Measurements from ENCODE around the gene LAMB2.

Gene LAMB2

DNA sequence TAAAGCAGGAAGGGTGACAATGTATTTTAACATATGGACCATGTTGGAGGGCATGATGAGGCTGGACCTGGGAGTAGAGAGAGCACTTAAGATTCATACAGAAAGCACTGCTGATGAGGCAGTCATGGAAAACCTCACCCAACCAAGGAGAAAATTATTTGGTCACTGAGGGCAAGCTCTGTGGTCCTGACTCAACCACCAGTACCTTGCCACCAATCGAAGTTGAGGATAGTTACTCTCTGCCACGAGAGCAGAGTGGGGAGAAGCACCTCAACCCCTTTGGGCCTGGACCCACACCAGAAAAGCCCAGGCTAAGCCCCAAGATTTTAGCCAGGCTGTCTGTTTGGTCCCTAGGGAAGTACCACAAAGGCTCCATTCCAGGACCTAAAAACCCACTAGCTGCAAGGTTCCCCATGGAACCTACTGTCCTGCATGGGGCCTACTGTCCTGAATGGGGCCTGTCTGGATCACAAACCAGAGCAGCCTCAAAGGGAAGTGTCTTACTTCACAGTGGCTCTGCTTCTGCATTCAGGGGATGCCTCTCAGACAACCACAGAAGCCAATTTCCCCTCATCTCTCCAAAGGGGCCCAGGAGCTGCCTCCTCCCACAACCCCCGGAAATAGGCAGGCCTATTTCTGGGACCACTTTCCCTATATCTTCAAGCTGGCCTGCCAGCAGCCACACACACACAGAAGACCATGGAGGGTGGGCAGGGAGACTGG lies 29.1 kb upstream of the LAMB2 start:
- DNase-seq (ENCODE audit: low read depth in 2 of 2), result no peak

DNA sequence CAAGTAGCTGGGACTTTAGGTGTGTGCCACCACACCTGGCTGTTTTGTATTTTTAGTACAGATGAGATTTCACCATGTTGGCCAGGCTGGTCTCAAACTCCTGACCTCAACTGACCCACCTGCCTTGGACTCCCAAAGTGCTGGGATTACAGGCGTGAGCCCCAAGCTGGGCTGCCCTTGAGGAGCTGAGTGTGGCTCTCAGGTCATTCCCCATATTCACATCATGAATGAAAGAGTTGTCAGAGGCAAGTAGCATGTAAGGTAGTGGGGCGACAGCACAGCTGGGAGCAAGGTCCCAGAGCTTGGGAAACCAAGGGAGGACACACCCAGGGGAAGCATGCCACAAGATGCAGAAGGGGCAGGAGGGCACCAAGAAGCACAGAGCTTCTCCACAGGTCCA lies 28.3 kb upstream of the LAMB2 start:
- DNase-seq (ENCODE audit: low read depth in 2 of 2), result no peak

DNA sequence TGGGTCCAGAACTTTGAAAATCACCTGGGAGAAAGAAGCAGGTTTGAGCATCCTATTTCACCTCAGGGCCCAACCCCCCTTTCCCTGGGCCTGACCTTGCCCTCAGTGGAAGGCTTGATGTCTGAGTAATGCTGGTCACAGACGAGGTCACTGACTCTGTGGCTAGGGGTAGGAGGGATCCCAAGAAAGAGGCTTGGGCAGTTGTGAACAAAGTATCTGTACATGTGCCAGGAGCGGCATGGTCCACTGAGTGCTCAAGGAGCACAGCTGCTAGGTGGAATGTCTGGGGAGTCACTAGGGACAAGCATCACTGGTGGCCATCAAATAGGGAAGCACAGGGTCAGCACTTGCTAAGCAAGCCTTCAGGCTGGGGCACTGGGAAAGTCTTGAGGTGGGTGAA lies 25.9 kb upstream of the LAMB2 start:
- DNase-seq (ENCODE audit: low read depth in 2 of 2), result no peak

DNA sequence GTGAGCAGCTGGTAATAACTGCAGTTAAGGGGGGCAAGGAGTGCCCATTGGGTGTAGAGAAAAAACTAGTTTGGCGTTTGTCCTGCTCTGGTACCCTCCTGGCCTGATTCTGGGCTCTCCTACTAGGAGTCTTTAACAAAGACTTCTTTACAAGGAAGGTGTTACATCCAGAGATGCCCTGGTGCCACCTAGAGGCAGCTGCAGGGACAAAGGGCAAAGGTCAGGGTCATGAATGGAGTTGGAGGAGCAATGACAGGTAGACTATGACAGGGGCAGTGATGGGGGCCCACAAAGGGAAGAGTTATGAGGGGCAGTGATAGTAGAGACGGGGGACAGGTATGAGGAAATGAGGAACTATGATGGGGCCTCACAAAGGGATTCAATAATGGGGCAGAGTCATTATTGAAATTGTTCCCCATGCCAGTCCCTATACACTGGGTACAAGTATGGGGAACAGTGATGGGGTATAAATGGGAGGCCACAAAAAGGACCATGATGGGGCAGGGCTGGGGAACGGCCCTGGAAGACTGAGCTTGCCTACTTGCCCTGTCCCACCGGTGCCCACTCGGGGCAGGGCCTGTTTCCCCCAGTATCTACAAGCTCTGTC lies 25.4 kb upstream of the LAMB2 start:
- DNase-seq (ENCODE audit: low read depth in 2 of 2), result no peak

- no peak for DNase-seq (ENCODE audit: low read depth in 2 of 2)
Observed at GRCh38 chr3:49157289-49157688, 24.4 kb upstream of the LAMB2 start.

- DNase-seq (ENCODE audit: low read depth in 2 of 2), result no peak
Observed at GRCh38 chr3:49153349-49153912, 20.6 kb upstream of the LAMB2 start.

- no peak for DNase-seq (ENCODE audit: low read depth in 2 of 2)
Observed at GRCh38 chr3:49151610-49152009, 18.8 kb upstream of the LAMB2 start.

- DNase-seq (ENCODE audit: low read depth in 2 of 2), result no peak
Observed at GRCh38 chr3:49148159-49148558, 15.3 kb upstream of the LAMB2 start.

DNA sequence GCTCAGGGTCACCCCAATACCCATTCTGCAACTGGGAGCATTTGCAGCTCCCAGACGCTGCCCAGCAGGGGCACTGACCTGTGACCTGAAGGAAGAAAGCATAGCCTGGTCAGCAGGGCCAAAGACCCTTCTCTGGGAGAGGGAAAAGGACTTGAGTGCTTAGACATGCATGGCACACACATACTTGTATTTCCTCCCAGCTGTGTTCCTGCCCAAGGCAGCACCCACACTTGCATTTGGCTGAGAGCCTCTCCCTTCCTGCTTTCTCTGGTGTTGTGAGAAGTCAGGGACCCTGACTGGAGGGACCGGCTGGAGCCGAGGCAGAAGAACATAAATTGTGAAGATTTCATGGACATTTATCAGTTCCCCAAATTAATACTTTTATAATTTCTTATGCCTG lies 7.2 kb upstream of the LAMB2 start:
- no peak for DNase-seq (ENCODE audit: low read depth in 2 of 2)

DNA sequence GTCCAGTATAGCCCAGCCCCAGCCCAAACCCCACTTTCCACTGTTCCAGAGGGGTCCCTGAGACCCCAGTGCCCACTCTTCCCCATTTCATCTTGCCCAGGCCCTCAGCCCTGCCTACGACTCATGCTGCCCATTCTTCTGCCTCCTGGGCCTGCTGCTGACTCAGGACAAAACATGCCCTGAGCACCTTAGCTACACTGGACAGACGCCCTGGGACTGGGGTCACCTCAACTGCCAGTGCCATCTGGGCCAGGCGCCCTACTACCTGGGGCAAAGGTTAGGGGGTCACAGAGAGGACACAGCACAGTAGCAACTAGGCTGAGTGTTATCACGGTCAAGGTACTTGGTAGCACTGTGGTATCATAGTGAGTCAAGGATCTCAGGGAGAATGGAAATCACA lies 2.6 kb upstream of the LAMB2 start:
- no peak for DNase-seq (ENCODE audit: low read depth in 2 of 2)

GRCh38 chr3:49134471-49135265 lies 1.8 kb upstream of the LAMB2 start:
- DNase-seq (ENCODE audit: low read depth in 2 of 2), result no peak

DNA sequence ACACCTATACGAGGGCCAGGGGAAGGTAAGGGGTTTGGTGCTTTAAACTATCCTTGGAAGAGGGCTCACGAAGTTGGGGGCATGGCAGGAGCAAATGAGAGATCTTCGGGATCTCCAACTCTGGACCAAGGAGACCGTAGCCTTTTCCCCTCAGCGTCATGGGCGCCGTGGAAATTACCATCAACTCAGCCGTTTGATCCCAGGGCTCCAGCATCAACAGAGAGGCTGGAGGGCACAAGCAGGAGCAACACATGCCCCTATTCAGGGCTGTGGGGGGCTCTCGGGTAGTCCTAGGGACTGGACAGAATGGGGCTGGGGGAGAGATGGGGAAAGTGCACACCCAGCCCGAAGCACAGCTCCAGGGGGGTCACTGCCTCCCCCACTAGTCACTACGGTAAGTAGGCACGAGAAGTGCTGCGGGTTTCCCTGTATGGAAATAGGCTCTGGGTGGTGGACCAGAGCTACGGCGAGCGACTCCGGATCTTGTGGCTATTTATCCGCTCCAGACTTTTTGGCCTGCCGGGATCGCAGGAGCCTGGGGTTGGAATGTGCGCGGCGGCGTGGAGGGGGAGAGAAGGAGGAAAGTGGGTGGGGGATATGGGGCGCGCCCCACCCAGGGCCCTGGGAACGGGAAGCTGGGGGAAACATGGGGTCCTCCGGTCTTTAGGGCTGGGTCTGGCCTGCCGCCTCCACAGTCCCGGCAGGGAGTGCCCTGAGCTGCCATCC lies 539 bp upstream of the LAMB2 start:
- DNase-seq (ENCODE audit: low read depth in 2 of 2), result peak; percentile 81 to 87

DNA sequence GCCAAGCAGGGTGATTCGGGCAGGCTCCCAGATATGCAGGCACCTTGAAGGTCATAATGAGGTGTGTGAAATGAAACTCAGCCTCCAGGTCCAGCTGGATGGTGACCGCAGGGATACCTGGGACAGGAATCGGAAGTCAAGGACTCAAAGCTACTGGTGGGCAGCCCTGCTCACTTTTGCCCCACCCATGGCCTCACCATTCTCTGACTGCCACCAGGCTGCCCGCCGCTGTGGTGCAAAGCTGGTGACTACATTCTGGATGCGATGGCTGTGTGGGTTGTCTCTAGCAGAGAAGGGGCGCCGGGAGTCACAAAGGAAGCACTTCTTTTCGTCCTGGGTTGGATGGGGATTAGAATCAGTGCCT lies 795 bp downstream of the LAMB2 start:
- no peak for DNase-seq (ENCODE audit: low read depth in 2 of 2)

DNA sequence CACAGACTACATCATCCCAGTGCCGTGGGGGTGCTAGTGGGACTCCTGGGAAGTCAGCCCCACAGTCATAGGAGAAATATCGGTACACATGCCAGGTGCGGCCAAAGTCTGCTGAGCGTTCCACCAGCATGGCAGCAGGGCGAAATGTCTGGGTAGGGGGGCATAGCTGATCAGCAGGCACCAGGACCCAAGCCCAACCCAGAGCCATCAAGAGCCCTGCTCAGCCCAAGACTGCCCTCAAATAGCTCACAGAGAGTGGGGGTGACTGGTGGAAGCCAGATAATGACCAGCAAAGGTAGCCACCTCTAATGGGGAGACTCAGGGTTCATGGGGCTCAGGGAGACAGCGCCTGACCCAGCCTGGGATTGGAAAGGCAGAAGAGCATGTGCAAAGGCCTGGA lies 1.3 kb downstream of the LAMB2 start:
- DNase-seq (ENCODE audit: low read depth in 2 of 2), result no peak

DNA sequence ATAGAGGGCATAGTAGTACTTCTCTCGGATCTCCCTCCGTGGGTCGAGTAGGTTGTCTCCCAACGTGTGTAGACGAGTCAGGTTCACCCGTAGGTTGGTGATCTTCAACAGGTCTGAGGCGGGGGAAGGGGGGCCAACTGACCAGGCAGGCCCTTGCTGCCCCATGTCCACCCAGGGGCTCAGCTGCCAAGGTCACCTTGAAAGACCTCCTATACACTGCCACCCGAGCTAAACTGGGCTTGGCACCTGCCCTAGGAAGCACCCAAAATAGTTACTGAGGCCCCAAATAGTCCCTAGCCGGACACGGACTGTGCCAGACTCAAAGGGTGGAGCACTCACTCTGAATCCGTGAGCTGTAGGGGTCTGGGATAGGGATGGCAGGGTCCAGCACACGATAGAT lies 1.8 kb downstream of the LAMB2 start:
- DNase-seq (ENCODE audit: low read depth in 2 of 2), result no peak

DNA sequence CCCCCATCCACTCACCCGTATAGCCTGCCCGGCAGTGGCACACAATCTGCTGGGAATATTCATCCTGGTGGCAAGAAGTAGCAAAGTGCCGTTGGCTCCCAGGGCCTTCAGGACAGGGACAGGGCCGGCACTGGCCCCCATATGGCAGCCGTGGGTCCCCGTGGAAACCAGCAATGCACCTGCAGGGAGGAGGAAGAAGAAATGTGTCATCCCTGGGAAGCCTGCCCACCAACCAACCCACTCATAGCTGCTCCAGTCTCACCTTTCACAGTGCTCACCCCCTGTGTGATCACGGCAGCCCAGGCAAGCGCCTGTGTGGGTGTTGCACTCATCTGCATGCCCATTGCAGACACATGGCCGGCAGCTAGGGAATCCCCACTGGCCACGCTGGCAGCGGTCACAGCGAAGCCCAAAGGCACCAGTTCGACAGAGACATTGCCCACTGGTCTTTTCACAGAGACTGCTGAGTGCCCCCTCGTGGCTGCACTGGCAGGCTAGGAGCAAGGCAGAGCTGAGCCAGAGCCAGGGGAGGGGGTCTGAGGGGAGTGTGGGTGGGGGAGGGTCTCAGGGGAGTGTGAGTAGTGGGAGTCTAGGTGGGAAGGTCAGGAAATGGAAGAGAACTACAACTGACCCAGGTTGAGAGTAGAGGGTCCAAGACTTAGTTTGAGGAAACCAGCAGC lies 7.7 kb downstream of the LAMB2 start:
- DNase-seq (ENCODE audit: low read depth in 2 of 2), result no peak

DNA sequence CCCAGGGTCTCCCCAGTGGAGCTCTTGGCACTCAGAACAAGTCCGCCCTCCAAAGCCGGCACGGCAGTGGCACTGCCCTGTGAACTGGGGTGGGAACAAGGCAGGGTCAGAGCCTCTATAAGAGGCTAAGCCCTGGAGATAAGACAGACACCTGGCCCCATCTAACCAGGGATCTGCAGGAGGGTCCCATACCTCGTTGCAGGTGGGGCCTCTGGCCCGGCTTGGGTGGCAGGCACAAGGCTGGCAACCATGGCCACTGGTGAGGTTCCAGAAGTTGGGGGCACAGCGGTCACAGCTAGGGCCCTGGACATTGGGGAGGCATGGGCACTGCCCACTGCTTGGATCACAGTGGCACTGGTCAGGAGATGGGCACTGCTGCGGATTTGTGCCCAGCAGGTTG lies 8.6 kb downstream of the LAMB2 start:
- DNase-seq (ENCODE audit: low read depth in 2 of 2), result no peak

DNA sequence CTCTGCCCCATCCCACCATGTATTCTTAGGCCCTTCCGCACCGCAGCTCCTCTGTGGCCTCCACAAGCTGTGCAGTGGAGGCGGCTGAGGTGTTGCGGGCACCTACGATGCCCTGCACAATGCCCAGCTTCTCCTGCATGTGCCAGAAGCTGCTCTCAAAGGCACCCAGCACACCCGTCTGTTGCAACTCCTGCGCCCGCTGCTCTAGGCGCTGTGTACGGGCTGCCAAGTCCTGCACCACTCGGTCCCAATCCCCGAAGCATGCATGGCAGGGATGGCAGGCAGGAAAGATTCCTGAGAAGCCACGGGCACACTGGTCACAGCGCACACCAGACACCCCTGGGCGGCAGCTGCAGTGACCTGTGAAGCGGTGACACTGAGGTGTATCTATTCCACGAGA lies 9.2 kb downstream of the LAMB2 start:
- no peak for DNase-seq (ENCODE audit: low read depth in 2 of 2)

GRCh38 chr3:49122886-49123545 lies 9.8 kb downstream of the LAMB2 start:
- no peak for DNase-seq (ENCODE audit: low read depth in 2 of 2)

- no peak for DNase-seq (ENCODE audit: low read depth in 2 of 2)
Observed at GRCh38 chr3:49122451-49122850, 10.4 kb downstream of the LAMB2 start.

DNA sequence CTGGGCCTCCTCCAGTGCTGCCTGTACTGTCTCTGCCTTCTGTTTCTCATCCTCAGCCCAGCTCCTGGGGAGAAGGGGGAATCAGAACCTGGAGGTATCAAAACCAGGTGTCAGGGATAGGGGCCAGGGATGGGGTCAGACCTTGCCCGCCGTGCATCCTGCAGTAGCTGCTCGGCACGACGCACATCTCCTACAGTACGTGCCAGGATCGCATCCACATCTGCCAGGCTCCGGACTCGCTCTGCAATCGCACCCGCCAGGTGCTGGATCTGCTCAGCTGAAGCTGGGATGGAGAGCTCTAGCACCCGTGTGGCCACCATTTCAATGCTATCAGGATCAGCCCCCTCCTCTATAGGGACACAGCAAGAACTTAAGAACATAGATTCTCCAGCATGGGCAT lies 10.8 kb downstream of the LAMB2 start:
- no peak for DNase-seq (ENCODE audit: low read depth in 2 of 2)
